Neuronal stem cell (in vitro differentiated cells): ENCODE data around the gene S1PR2.

Experiments
- DNase-seq: peaks from one replicate; pipeline ENCODE4 v3.0.0-alpha.2; 2013; ENCODE audit warnings: low spot score
- H2AFZ ChIP-seq: one replicate; pipeline ENCODE4 v1.6.1; 2013; ENCODE audit warnings: mild to moderate bottlenecking, low read length, inconsistent platforms
- H2AK5ac ChIP-seq: 2 replicates; pipeline ENCODE4 v1.6.1; 2013; ENCODE audit warnings: low read depth, mild to moderate bottlenecking, inconsistent platforms, low read length, moderate library complexity, mixed read lengths
- H2BK120ac ChIP-seq: 2 replicates; pipeline ENCODE4 v1.6.1; 2013; ENCODE audit warnings: low read depth, mild to moderate bottlenecking, inconsistent platforms, low read length, moderate library complexity, mixed read lengths
- H2BK12ac ChIP-seq: one replicate; pipeline ENCODE4 v1.6.1; 2013; ENCODE audit warnings: low read length, inconsistent platforms
- H2BK15ac ChIP-seq: 2 replicates; pipeline ENCODE4 v1.6.1; 2013; ENCODE audit warnings: mild to moderate bottlenecking, low read length, inconsistent platforms, mixed read lengths
- H2BK5ac ChIP-seq: one replicate; pipeline ENCODE4 v1.6.1; 2013; ENCODE audit warnings: inconsistent platforms, mild to moderate bottlenecking, low read length, moderate library complexity
- H3K14ac ChIP-seq: one replicate; pipeline ENCODE4 v1.6.1; 2013; ENCODE audit warnings: low read length, inconsistent platforms
- H3K18ac ChIP-seq: 2 replicates; pipeline ENCODE4 v1.6.1; 2013; ENCODE audit warnings: low read length, inconsistent platforms
- H3K23ac ChIP-seq: 2 replicates; pipeline ENCODE4 v1.6.1; 2013; ENCODE audit warnings: low read depth, mild to moderate bottlenecking, mixed read lengths, low read length, inconsistent platforms; ENCODE audit not compliant: poor library complexity
- H3K27ac ChIP-seq: replicated peaks from 3 replicates; pipeline ENCODE4 v1.5.1; 2013; ENCODE audit warnings: low read length, inconsistent platforms
- H3K27me3 ChIP-seq, 3 experiments: 2 replicates each; pipeline ENCODE4 v1.6.1; 2013; ENCODE audit warnings: low read length in 3 of 3, mild to moderate bottlenecking in 2 of 3, inconsistent platforms in 1 of 3, low read depth in 1 of 3, mixed read lengths in 1 of 3, moderate library complexity in 1 of 3; ENCODE audit not compliant: control insufficient read depth in 3 of 3, insufficient read depth in 3 of 3
- H3K36me3 ChIP-seq, 2 donors: replicated peaks in 1 of 2; 2 replicates each; pipeline ENCODE4 v1.6.1; 2013; ENCODE audit warnings: low read length in 2 of 2; ENCODE audit not compliant: control insufficient read depth in 2 of 2, insufficient read depth in 2 of 2
- H3K4ac ChIP-seq: 2 replicates; pipeline ENCODE4 v1.6.1; 2013; ENCODE audit warnings: inconsistent platforms, mild to moderate bottlenecking, low read length, moderate library complexity
- H3K4me1 ChIP-seq, 2 donors: 1 replicate in 1 of 2; 2 replicates in 1 of 2; pipeline ENCODE4 v1.6.1; 2013; ENCODE audit warnings: low read length in 2 of 2, low read depth in 1 of 2; ENCODE audit not compliant: control insufficient read depth in 2 of 2, insufficient read depth in 1 of 2
- H3K4me2 ChIP-seq: one replicate; pipeline ENCODE4 v1.6.1; 2013; ENCODE audit warnings: mild to moderate bottlenecking, low read length, inconsistent platforms; ENCODE audit not compliant: insufficient read depth, poor library complexity, severe bottlenecking
- H3K4me3 ChIP-seq, 2 donors: 2 replicates each; pipeline ENCODE4 v1.5.1; 2013; ENCODE audit warnings: low read length in 2 of 2, mild to moderate bottlenecking in 2 of 2, inconsistent platforms in 1 of 2, moderate library complexity in 1 of 2
- H3K79me1 ChIP-seq: one replicate; pipeline ENCODE4 v1.6.1; 2013; ENCODE audit warnings: low read depth, mild to moderate bottlenecking, inconsistent platforms, low read length, moderate library complexity
- H3K9ac ChIP-seq: one replicate; pipeline ENCODE4 v1.6.1; 2013; ENCODE audit warnings: mild to moderate bottlenecking, low read depth, low read length, inconsistent platforms; ENCODE audit not compliant: poor library complexity
- H3K9me3 ChIP-seq, 2 donors: replicated peaks in 1 of 2; 2 replicates each; pipeline versions ENCODE3 to v1.6.1; 2013; ENCODE audit warnings: low read length in 2 of 2, mild to moderate bottlenecking in 2 of 2, inconsistent platforms in 1 of 2, low read depth in 1 of 2, mixed read lengths in 1 of 2, moderate library complexity in 1 of 2; ENCODE audit not compliant: control insufficient read depth in 2 of 2, insufficient read depth in 1 of 2
- H4K8ac ChIP-seq: one replicate; pipeline ENCODE4 v1.6.1; 2013; ENCODE audit warnings: low read depth, mild to moderate bottlenecking, inconsistent platforms, low read length, moderate library complexity
- H4K91ac ChIP-seq: one replicate; pipeline ENCODE4 v1.6.1; 2013; ENCODE audit warnings: low read length, low read depth, mild to moderate bottlenecking, inconsistent platforms; ENCODE audit not compliant: poor library complexity
- WGBS, 2 donors: extraction: QIAGEN DNeasy Blood & Tissue Kit; methylation state at CpG; one replicate each; pipeline ENCODE4 v1.1.7; 2013; ENCODE audit warnings: missing lambda C conversion rate in 2 of 2, mixed read lengths in 1 of 2; ENCODE audit not compliant: insufficient read length in 2 of 2, insufficient replicate concordance in 1 of 2; ENCODE audit errors: extremely low coverage in 2 of 2; 5-methylcytosine and 5-hydroxymethylcytosine counted together

Gene S1PR2

DNA sequence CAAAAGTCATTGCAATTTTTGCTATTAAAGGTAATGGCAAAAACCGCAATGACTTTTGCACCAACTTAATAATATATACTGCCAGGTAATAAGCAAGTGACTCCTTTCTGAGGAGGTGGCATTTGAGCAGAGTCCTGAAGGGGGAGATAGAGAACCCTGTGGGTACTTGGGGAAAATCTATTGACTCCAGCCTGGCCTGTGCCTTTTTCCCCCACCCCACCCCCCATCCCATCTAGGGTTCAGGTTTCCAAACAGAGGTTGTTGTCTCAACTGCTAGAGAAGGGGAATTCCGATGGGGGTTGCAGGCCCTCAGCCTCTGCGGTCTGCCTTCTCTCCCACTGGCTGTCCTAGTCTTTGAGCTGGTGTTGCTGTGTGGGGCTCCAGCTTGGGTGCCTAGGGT lies 11.5 kb downstream of the S1PR2 start:
- no peak overlapping the region for H2BK120ac ChIP-seq
- H3K27ac ChIP-seq = no peak overlapping the region
- H2BK12ac ChIP-seq = no peak overlapping the region
- H4K91ac ChIP-seq = no peak overlapping the region
- no peak for DNase-seq
- H3K23ac ChIP-seq = no peak overlapping the region
- H3K4me1 ChIP-seq = no peaks in the 10 kb centered on the region
- no peak overlapping the region for H2AK5ac ChIP-seq
- no CpG with 5 or more reads among the region's 3 CpGs for WGBS, 2 donors
- H3K79me1 ChIP-seq = peaks cover 7% of the 10 kb centered on the region
- no peak overlapping the region for H3K18ac ChIP-seq
- peaks cover 15 to 19% of the 10 kb centered on the region in 2 donors for H3K36me3 ChIP-seq
- no peak overlapping the region for H4K8ac ChIP-seq
- no peak overlapping the region for H3K4ac ChIP-seq
- H3K27me3 ChIP-seq = no peaks in the 10 kb centered on the region
- H2BK15ac ChIP-seq = no peak overlapping the region
- H3K14ac ChIP-seq = no peak overlapping the region
- H2BK5ac ChIP-seq = no peak overlapping the region
- no peak overlapping the region for H3K9ac ChIP-seq
- no peaks in the 10 kb centered on the region for H3K9me3 ChIP-seq
- no peak overlapping the region for H2AFZ ChIP-seq
- no peak overlapping the region for H3K4me3 ChIP-seq
- no peak overlapping the region for H3K4me2 ChIP-seq

DNA sequence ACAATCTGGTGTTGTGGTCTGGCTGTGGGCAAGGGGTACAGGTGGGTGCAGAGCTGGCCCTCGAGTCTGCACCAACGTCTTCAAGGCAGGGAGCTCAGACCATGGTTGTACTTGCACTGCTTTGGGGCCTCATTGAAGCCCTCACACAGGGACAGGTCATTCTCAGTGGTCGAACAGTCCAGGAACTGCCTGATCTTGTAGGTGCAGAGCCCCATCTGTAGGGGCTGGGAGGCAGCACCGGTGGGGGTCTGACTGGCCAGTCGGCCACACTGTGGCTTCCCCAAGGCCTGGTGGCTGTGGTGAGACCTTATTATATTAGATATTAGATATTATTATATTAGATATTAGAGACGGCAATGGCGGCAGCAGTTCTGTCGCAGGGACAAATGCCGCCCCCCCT lies 14.0 kb downstream of the S1PR2 start:
- Histone ChIP-seq H3K27me3 (no peaks in the 10 kb centered on the region), H2BK120ac (no peak overlapping the region), H3K4me1 (no peaks in the 10 kb centered on the region), H3K23ac (no peak overlapping the region), H3K9ac (no peak overlapping the region), H4K8ac (no peak overlapping the region), H2BK12ac (no peak overlapping the region), H2BK5ac (no peak overlapping the region), H3K18ac (no peak overlapping the region), H3K4me2 (no peak overlapping the region), H2AK5ac (no peak overlapping the region), H2AFZ (no peak overlapping the region), H3K14ac (no peak overlapping the region), H3K36me3 (peaks cover 0 to 2% of the 10 kb centered on the region in 2 donors), H4K91ac (no peak overlapping the region), H3K27ac (no peak overlapping the region), H3K4ac (no peak overlapping the region), H3K9me3 (no peaks in the 10 kb centered on the region), H2BK15ac (no peak overlapping the region), H3K4me3 (no peak overlapping the region), H3K79me1 (no peaks in the 10 kb centered on the region)
- WGBS, 2 donors = no CpG with 5 or more reads among the region's 9 CpGs
- DNase-seq = no peak

DNA sequence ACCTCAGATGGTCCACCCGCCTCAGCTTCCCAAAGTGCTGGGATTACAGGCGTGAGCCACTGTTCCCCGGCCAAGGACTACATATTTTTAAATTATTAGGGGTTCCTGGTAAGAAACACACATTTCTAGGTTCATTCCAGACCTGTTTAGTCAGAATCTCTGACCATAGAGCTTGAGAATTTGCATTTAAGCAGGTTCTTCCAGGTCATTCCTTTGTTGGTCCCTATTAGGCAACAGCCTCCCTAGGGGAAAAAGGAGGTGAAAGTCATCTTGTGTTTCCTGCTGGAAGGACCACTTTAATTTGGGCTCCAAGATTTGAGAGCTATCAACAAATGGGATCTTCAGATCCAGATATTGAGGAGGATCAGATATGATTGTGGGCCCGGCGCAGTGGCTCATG lies 16.3 kb downstream of the S1PR2 start:
- H3K4me3 ChIP-seq = no peak overlapping the region
- H3K4me2 ChIP-seq = no peak overlapping the region
- no peak overlapping the region for H2AK5ac ChIP-seq
- H3K4ac ChIP-seq = no peak overlapping the region
- no peak overlapping the region for H3K27ac ChIP-seq
- H3K27me3 ChIP-seq = no peaks in the 10 kb centered on the region
- H3K4me1 ChIP-seq = no peaks in the 10 kb centered on the region
- no peak overlapping the region for H4K8ac ChIP-seq
- H3K9ac ChIP-seq = no peak overlapping the region
- H4K91ac ChIP-seq = no peak overlapping the region
- H3K14ac ChIP-seq = no peak overlapping the region
- no peak overlapping the region for H3K23ac ChIP-seq
- DNase-seq = no peak
- H2BK12ac ChIP-seq = no peak overlapping the region
- no peaks in the 10 kb centered on the region for H3K79me1 ChIP-seq
- no peak overlapping the region for H2AFZ ChIP-seq
- no CpG with 5 or more reads among the region's 5 CpGs for WGBS, 2 donors
- no peak overlapping the region for H2BK120ac ChIP-seq
- no peak overlapping the region for H3K18ac ChIP-seq
- H2BK15ac ChIP-seq = no peak overlapping the region
- no peaks in the 10 kb centered on the region for H3K9me3 ChIP-seq
- no peak overlapping the region for H2BK5ac ChIP-seq
- H3K36me3 ChIP-seq = no peaks in the 10 kb centered on the region

DNA sequence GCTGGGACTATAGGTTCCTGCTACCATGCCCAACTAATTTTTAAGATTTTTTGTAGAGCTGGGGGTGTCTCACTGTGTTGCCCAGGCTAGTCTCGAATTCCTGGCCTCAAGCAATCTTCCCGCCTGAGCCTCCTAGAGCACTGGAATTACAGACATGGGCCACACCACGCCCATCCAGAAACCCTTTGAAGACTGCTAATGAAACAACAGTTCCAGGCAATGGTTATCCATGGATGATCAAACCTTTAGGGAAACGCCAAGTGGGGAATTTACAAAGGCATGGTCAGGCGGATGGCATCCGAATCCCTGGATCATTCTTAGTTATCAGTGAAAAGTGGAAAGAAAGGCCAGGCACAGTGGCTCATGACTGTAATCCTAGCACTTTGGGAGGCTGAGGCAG lies 19.4 kb downstream of the S1PR2 start:
- H3K4me2 ChIP-seq = no peak overlapping the region
- no peak overlapping the region for H2AFZ ChIP-seq
- peaks cover 0 to 11% of the 10 kb centered on the region in 2 donors for H3K9me3 ChIP-seq
- H2BK120ac ChIP-seq = no peak overlapping the region
- H3K36me3 ChIP-seq = no peaks in the 10 kb centered on the region
- H3K9ac ChIP-seq = no peak overlapping the region
- no peak overlapping the region for H2AK5ac ChIP-seq
- H3K4me3 ChIP-seq = no peak overlapping the region
- H3K27ac ChIP-seq = no peak overlapping the region
- no peak overlapping the region for H2BK15ac ChIP-seq
- DNase-seq = no peak
- no peak overlapping the region for H2BK5ac ChIP-seq
- no peak overlapping the region for H3K18ac ChIP-seq
- H3K27me3 ChIP-seq = no peaks in the 10 kb centered on the region
- H4K8ac ChIP-seq = no peak overlapping the region
- H3K23ac ChIP-seq = no peak overlapping the region
- H3K4me1 ChIP-seq = no peaks in the 10 kb centered on the region
- H3K4ac ChIP-seq = no peak overlapping the region
- no peak overlapping the region for H2BK12ac ChIP-seq
- H3K14ac ChIP-seq = no peak overlapping the region
- H4K91ac ChIP-seq = no peak overlapping the region
- no peaks in the 10 kb centered on the region for H3K79me1 ChIP-seq
- no CpG with 5 or more reads among the region's 6 CpGs for WGBS, 2 donors
